Skeletal muscle cell (primary cell): ENCODE results near the gene GSK3B.

ENCODE experiments used
- DNase-seq: peaks from one replicate; pipeline ENCODE4 v3.0.0-alpha.2; 2010; ENCODE audit warnings: low read depth
- H3K4me3 ChIP-seq: 2 replicates; pipeline ENCODE4 v1.5.1; 2011; ENCODE audit warnings: low read depth, mild to moderate bottlenecking, control low read depth, low read length, moderate library complexity

Gene GSK3B

DNA sequence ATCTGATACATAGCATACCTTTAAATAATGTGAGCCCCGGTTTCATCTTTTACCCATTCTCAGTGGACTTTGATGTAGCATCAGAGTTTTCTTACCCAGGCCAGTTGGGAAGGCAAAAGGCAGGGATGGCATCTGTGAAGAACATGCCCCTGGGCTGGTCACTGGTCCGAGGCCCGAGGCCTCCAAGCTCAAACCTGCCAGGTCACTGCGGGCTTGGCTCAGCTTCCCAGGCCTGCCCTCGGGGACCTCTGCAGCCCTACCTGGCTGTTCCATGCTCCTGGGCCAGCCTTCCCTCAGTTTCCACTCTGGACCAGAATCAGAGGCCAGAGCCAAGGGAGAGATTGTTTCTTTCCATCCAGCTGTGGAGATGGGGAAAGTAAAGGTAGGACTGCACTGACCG is 285.4 kb downstream of the GSK3B start:
- no peak overlapping the region for H3K4me3 ChIP-seq
- DNase-seq, result no peak

DNA sequence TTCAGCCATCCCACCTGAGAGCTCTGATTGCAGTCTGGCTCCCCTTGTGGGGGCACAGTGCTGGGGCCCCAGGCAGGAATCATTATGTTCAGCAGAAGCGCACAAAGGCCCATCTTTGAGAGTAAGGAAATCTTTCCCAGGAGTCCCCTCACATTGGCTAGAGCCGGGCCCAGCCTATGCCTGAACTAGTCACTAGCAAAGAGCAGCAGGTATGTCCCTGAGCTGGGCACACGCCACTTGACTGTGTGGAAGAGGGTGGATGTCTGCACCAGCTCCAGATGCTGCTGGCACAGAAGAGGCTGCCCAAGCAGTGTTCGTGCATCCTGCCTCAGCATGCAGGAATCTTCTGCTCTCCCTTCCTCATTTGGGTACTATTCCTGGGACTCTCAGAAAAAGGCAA is 286.0 kb downstream of the GSK3B start:
- DNase-seq, result no peak
- H3K4me3 ChIP-seq, result no peak overlapping the region

DNA sequence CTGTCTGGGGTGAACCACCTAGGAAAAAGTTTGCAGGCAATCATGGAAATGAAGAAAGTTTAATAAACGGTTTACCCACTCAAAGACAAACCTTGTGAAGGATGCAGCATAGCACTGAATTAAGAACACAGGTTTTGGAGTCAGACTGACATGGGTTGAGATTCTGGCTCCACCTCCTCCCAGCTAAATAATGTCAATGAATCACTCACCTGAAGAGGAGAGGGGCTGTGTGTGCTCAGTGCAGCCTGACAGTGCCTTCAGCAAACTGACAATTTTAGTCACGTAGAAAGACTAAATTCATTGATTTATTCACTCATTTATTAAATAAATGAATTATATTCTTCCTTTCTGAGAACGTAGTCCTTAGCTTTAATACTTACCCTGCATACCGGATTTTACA is 293.4 kb downstream of the GSK3B start:
- H3K4me3 ChIP-seq, result no peak overlapping the region
- no peak for DNase-seq

DNA sequence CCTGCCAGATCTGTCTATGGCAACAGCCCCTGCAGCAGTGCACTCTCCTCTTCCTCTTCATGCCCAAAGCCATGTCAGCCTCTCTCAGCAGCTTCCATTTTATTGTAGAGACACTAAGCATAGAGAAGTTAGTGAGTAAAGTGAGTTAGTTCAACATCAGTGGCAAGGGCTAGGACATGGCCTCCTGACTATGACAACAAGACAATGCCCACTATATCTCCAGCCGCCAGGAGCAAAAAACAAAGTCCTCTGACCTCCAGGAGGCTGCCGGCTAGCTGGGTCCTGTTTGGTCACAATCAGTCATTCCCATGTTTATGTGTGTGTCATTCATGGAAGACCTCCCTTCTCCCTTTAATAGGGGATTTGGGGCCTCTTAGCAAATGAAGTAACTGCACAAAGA is 297.5 kb downstream of the GSK3B start:
- no peak for DNase-seq
- H3K4me3 ChIP-seq, result no peak overlapping the region

DNA sequence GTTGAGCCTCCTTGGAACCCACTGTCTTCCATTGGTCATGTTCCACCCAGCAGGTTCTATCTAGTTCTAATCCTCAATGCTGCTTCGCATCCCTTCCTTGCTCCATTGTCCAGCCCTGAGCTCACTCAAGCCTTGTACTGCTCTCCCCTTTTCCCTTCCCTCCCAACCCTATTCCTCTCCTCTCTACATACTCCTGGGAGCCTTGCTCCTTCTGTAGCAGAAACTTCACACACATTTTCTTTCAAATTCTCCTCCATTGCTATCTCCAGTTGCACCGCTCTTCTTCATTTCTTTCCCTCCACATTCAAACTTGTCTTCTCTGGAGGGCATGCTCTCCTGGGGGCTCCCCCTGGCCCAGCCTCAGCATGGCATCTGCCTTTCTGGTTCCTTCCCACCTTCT is 297.9 kb downstream of the GSK3B start:
- DNase-seq, result no peak
- H3K4me3 ChIP-seq, result no peak overlapping the region

DNA sequence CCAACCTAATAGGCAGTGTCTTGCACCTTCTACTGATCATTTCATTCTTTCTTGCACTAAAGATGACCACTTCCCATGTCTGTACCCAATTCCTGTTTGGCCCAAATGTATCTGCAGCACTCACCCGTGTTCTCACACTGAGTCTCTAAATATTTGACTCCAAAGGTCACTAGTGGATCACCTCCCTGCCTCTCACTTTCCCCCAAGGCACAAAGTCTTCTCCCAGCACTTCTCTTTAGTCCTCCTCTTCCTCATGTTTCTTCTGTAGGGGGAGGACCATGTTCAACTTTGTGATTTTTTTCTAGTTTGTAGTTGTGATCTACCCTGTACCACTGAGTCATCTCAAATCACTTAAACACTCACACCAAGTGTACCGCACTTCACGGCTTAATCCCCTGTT is 298.4 kb downstream of the GSK3B start:
- DNase-seq, result no peak
- no peak overlapping the region for H3K4me3 ChIP-seq

DNA sequence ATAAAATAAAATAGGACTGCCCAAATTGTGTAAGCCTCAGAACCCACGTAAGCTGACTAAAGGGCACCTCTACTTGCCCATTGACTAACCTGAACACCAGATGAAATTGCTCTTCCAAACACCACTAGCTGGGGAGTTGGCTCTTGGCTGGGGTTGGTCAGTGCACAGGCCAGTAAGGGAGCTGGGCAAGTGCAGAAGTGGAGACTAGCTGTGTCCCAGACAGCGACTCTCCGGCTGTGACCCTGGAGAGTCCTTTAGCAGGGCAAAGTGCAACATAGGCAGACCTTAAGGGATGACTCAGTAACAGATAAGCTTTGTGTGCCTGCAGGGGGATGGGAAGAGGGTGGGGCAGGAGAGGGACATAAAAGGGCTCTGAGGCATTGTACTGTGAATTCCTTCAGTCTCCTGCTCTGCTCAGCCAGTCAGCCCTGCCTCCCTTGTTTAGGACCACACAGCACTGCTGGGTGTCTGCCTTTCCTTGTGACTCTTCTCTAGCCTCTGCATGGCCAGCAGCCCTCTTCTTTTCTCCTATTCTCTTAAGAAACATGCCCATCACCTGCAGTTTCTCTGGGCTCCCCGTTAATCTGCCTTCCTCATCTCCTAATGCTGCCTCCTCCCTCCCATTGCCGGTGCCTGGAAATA is 299.2 kb downstream of the GSK3B start:
- H3K4me3 ChIP-seq, result no peak overlapping the region
- DNase-seq, result no peak

DNA sequence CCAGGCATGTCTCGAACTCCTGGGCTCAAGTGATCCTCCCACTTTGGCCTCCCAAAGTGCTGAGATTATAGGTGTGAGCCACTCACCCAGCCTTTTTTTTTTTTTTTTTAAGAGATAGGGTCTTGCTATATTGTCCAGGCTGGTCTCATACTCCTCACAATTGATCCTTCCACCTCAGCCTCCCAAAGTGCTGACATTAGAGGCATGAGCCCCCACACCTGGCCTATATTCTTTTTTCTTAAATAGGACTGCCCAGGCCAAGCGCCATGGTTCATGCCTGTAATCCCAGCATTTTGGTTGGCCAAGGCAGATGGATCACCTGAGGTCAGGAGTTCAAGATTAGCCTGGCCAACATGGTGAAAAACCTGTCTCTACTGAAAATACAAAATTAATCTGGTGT is 299.8 kb downstream of the GSK3B start:
- no peak for DNase-seq
- H3K4me3 ChIP-seq, result no peak overlapping the region

DNA sequence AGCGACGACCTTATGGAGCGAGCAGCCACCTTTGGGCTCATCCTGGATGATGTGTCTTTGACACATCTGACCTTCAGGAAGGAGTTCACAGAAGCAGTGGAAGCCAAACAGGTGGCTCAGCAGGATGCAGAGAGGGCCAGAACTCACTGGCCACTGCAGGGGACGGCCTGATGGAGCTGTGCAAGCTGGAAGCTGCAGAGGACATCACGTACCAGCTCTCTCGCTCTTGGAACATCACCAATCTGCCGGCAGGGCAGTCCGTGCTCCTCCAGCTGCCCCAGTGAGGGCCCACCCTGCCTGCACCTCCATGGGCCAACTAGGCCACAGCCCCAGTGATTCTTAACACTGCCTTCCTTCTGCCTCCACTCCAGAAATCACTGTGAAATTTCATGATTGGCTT is 302.0 kb downstream of the GSK3B start:
- DNase-seq, result no peak
- H3K4me3 ChIP-seq, result no peak overlapping the region

DNA sequence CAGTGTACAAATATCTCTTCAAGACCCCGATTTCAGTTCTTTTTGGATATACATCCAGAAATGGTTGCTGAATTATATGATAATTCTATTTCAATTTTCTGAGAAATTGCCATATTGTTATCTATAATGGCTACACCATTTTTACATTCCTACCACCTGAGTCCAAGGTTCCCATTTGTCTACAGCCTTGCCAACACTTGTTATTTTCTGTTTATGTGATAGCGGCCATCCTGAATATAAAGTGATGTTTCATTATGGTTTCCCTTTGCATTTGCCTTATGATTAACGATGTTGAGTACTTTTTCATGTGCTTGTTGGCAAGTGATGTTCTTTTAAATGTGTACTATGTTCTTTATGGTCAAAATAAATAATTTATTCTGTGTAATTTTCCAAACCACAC is 303.9 kb downstream of the GSK3B start:
- H3K4me3 ChIP-seq, result no peak overlapping the region
- DNase-seq, result no peak

DNA sequence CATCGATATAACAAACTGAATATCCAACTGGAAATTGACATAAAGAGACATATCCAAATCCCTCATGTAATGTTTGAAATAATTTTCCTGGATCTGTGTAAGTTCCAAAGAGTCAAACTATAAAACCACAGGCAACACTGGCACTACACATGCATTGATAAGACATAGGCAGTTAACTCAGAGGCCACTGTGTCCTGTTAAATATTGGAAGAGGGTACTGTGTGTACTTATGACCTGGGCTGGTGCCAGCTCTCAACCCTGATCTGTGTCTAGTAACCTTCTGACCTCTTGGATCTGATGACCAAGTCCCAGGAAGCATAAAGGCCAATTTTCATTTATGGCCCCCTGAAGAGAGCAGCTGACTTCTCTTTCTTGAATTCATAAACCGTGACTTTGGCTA is 307.8 kb downstream of the GSK3B start:
- H3K4me3 ChIP-seq, result no peak overlapping the region
- no peak for DNase-seq

DNA sequence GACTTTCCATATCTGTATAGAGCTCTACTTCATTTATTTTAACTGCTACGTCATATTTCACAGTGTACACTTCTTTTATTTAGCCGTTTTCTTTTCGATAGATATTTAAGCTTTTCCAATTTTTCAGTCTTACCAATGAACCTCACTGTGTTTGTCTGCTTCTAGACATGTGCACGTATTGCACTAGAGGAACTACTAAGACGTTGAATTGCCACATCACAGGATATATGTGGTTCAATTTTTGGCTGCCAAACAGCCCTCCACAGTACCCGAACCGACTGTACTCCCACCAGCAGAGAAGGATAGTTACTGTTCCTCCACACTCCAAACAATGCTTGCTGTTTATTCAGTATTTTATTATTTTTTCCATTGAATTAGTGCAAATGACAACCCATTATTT is 310.4 kb downstream of the GSK3B start:
- H3K4me3 ChIP-seq, result no peak overlapping the region
- DNase-seq, result no peak

DNA sequence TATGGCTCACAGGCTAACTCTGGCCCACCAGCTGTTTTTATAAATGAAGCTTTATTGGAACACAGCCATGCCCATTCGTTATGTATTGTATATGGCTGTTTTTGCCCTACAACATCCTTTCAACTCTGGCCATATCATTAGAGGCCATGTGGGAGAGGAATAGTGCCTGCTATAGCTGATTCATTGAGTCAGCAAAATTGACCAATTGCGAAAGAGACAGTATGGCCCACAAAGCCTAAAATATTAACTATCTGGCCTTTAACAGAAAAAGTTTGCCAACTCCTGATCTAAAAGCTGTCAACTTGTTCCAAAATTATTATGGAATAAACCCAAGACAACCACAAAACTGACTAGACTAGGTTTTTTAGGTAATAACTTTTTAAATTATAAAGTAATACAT is 311.0 kb downstream of the GSK3B start:
- DNase-seq, result no peak
- no peak overlapping the region for H3K4me3 ChIP-seq

DNA sequence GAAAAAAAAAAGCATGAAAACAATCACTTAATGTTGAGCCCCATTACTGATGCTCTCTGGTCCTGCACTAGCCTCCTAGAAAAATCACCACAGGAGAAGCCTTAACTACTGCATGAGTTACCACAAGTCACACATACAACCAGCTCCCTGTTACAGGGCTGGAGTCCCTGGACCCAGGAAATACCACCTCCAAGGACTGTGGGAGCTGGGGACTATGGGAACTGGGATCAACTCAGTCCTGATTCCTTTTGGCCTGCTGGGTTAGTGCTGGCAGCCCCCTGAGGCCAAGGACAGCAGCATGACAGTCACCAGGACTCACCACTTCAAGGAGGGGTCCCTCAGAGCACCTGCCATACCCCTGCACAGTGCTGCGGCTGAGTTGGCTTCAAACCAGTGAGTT is 311.8 kb downstream of the GSK3B start:
- no peak for DNase-seq
- no peak overlapping the region for H3K4me3 ChIP-seq

DNA sequence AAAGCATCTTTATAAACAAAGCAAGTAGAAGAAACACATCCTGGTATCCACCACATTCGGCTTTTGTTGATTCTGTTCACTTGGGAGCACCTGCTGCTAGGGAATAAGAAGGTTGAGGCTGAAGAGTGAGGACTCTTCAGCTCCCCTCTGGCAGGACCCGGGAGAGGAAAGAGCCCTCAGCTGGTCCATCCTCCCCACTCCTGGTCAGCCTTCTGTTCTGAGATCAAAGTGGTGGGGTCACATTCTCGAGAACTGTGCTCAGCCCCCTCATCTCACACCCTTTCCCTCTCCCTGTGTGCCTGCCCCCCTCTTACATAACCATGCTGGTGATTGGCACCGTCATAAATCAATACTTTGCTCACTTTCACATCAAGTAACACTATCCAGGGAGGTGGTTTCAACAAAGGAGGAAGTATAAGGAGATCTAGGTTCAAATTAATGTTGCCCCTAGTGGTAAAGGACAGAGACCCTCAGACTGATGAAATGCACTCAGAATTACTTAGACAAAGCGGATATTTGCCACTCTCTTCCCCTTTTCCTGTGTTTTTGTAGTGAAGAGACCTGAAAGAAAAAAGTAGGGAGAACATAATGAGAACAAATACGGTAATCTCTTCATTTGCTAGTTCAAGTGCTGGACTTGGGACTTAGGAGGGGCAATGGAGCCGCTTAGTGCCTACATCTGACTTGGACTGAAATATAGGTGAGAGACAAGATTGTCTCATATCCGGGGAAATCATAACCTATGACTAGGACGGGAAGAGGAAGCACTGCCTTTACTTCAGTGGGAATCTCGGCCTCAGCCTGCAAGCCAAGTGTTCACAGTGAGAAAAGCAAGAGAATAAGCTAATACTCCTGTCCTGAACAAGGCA is 312.7 kb downstream of the GSK3B start, which contains the start of gene NR1I2:
TSS of gene NR1I2 (plus strand) at position 772 of the 869 bp plus-strand sequence.
- no peak for DNase-seq
- no peak within 1 kb of the TSS for H3K4me3 ChIP-seq

DNA sequence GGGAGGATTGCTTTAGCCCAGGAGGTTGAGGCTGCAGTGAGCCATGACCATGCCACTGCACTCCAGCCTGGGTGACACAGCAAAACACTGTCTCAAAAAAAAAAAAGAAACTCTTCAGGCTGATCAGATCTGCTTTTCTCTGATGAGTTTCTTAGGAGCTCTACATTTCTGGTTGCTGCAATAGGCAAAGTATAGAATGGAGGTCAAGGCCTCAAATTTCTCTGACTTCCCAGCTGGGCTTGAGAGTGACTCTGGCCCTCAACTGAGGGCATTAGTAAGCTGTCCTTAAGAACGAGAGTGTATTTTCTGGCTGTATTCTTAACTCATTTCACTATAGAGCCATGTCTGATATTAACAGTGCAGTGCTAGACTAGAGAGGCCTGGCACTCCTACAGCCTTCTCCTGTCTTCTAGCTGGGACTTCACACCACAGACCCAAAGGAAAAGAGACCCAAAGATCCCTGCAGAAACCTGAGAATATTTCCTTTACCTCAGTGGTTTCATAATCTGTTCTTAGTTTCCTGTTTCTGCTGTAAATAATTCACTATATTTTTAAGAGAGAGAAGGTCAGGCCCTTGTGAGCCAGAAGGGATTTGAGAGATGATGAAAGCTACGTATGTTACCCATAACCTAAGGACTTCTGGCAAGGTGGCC is 314.4 kb downstream of the GSK3B start:
- no peak for DNase-seq

DNA sequence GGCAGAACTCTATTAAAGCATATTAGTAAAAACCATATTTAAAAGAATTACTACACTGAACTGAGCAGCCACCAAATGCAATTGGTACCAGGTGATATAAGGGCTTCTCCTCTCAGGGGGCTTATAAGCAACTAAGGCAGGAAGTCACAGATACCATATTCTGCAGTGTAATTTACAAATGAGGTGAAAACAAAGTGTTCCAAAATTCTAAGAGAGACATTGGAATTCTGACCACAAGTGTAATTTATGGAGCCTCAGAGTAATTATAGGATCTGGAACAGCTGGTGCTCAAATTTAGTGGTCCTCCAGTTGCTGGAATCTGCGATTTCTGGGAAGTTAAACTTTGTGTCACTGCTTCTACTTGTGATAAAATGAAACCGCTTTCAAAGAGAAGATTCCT is 315.4 kb downstream of the GSK3B start:
- no peak overlapping the region for H3K4me3 ChIP-seq
- no peak for DNase-seq

More for the DNA sequence above, 314.4 kb downstream of the GSK3B start:
- H3K4me3 ChIP-seq, result no peak overlapping the region

DNA sequence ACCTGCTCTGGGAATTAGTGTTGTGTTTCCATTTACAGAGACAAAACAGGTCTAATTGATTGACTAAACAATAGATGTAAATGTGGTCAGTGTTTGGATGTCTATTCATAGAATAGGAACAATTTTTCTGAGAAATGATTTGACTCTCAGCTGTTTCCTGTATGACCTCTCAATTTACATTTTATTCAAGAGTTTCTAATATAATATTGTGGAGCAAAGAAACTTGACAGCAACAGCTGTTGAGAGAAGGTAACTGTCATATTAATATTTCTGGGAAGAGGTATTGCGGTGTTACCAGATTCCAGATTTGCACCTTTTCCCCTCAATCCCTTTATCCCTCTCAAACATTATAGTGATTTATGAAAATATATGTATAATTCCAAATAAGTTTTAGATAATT is 316.1 kb downstream of the GSK3B start:
- DNase-seq, result no peak
- no peak overlapping the region for H3K4me3 ChIP-seq

DNA sequence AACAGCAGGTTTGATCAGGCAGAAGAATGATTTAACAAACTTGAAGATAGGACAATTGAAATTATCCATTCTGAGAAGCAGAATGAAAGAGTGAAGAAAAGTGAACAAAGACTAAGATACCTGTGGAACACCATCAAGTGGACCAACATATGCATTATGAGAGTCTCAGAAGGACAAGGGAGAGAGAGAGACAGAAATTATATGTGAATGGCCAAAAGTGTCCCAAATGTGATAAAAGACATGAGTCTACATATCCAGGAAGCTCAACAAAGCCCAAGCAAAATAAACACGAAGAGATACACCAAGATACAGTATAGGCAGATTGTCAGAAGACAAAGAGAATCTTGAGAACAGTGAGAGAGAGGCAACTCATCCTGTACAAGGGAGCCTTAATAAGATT is 317.9 kb downstream of the GSK3B start:
- DNase-seq, result no peak
- no peak overlapping the region for H3K4me3 ChIP-seq

DNA sequence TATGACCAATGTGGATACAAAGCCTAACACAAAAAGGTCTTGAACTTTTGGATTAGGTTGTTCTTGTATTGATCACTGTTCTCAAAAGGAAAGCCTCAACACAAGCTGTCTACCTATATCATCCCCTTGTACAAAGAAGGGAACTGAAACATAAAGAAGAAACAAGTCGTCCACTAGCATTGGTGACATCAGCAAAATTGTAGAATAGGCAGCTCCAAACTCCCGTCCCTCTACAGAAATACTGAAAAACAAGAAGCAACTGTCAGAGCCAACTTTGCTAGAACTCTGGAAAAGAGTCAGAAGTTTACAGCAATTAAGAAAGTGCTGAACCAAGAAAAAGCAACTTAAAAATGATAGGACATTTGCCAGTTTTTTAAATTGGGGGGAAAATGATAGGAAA is 319.8 kb downstream of the GSK3B start:
- no peak overlapping the region for H3K4me3 ChIP-seq
- no peak for DNase-seq
